SJCRH30 (cell line): ENCODE results near the gene FGB. TPM values are rescaled to one million over a fixed set of nuclear protein-coding genes. Genes with fewer than 3 reads are reported as not detected.

Source experiments
- DNase-seq, 2 experiments: peaks; one replicate each; pipeline ENCODE4 v3.0.0-alpha.2; 2015 to 2020
- H3K27ac ChIP-seq: fragments of 250-450 bp; sonication (Bioruptor Pico); 2 replicates; pipeline ENCODE4 v1.5.1; 2020; ENCODE audit warnings: mild to moderate bottlenecking, moderate library complexity
- H3K27me3 ChIP-seq: fragments of 250-450 bp; sonication (Bioruptor Pico); 2 replicates; pipeline ENCODE4 v1.5.1; 2020; ENCODE audit warnings: mild to moderate bottlenecking, moderate library complexity
- H3K36me3 ChIP-seq: fragments of 250-450 bp; sonication (Bioruptor Pico); 2 replicates; pipeline ENCODE4 v1.5.1; 2020; ENCODE audit warnings: mild to moderate bottlenecking, moderate library complexity
- H3K4me1 ChIP-seq: fragments of 250-450 bp; sonication (Bioruptor Pico); 2 replicates; pipeline ENCODE4 v1.5.1; 2020; ENCODE audit warnings: mild to moderate bottlenecking, moderate library complexity
- H3K4me3 ChIP-seq: fragments of 250-450 bp; sonication (Bioruptor Pico); 2 replicates; pipeline ENCODE4 v1.5.1; 2020; ENCODE audit warnings: mild to moderate bottlenecking, moderate library complexity
- H3K9me3 ChIP-seq: fragments of 250-450 bp; sonication (Bioruptor Pico); replicated peaks from 2 replicates; pipeline ENCODE4 v1.5.1; 2020; ENCODE audit warnings: mild to moderate bottlenecking, moderate library complexity
- total RNA-seq: library from RNA; depleted of rRNA; stranded (reverse); fragments of >200 nt; shearing (Covaris generic); gene quantifications from 2 replicates; pipeline ENCODE4 v1.2.3, GENCODE V29; 2014; rRNA removed

FGB gene
- total RNA-seq, 1 experiment from 2014 or later, result not detected

GRCh38 chr4:154616287-154616686 is 53.5 kb downstream of the FGB start:
- Histone ChIP-seq H3K4me1 (no peaks in the 10 kb centered on the region), H3K4me3 (no peak overlapping the region), H3K27ac (no peak overlapping the region), H3K9me3 (no peaks in the 10 kb centered on the region), H3K36me3 (no peaks in the 10 kb centered on the region), H3K27me3 (no peaks in the 10 kb centered on the region)
- no peak for DNase-seq

- Histone ChIP-seq H3K4me3 (no peak overlapping the region), H3K36me3 (no peaks in the 10 kb centered on the region), H3K9me3 (no peaks in the 10 kb centered on the region), H3K4me1 (no peaks in the 10 kb centered on the region), H3K27me3 (no peaks in the 10 kb centered on the region), H3K27ac (no peak overlapping the region)
- no peak for DNase-seq
These were observed 53.9 kb downstream of the FGB start for GRCh38 chr4:154616731-154617130.

GRCh38 chr4:154617820-154618317 is 55.1 kb downstream of the FGB start:
- Histone ChIP-seq H3K27ac (no peak overlapping the region), H3K4me3 (no peak overlapping the region), H3K4me1 (no peaks in the 10 kb centered on the region)

GRCh38 chr4:154618708-154619315 is 56.0 kb downstream of the FGB start:
- DNase-seq, result peak; percentile 13 to 46
- Histone ChIP-seq H3K36me3 (no peaks in the 10 kb centered on the region), H3K9me3 (no peaks in the 10 kb centered on the region), H3K4me3 (no peak overlapping the region), H3K27me3 (no peaks in the 10 kb centered on the region), H3K4me1 (no peaks in the 10 kb centered on the region), H3K27ac (no peak overlapping the region)

More at GRCh38 chr4:154617820-154618317, 55.1 kb downstream of the FGB start:
- Histone ChIP-seq H3K36me3 (no peaks in the 10 kb centered on the region), H3K9me3 (no peaks in the 10 kb centered on the region), H3K27me3 (no peaks in the 10 kb centered on the region)
- DNase-seq, result no peak

- no peak overlapping the region for H3K27ac ChIP-seq
- no peaks in the 10 kb centered on the region for H3K4me1 ChIP-seq
- no peak overlapping the region for H3K4me3 ChIP-seq
- no peak for DNase-seq
- H3K36me3 ChIP-seq, result no peaks in the 10 kb centered on the region
- no peaks in the 10 kb centered on the region for H3K9me3 ChIP-seq
- H3K27me3 ChIP-seq, result no peaks in the 10 kb centered on the region
These were observed 57.3 kb downstream of the FGB start for GRCh38 chr4:154620111-154620510.

Other genes starting within 250 kb of the FGB start
- gene DCHS2, start 71.2 kb upstream of the FGB start, total RNA-seq, result 0.30 and 0.45 TPM in 2 replicates
- 38.6 and 43.7 TPM in 2 replicates for gene PLRG1, start 12.6 kb upstream of the FGB start, total RNA-seq
- gene FGA, start 27.7 kb downstream of the FGB start, total RNA-seq, result not detected in 2 replicates
- not detected in 2 replicates for gene FGG, start 49.6 kb downstream of the FGB start, total RNA-seq
- gene LRAT, start 181.0 kb downstream of the FGB start, total RNA-seq, result not detected in 2 replicates
- not detected in 2 replicates for gene RBM46, start 218.3 kb downstream of the FGB start, total RNA-seq